ENCODE data around the gene ACIN1.

DNA sequence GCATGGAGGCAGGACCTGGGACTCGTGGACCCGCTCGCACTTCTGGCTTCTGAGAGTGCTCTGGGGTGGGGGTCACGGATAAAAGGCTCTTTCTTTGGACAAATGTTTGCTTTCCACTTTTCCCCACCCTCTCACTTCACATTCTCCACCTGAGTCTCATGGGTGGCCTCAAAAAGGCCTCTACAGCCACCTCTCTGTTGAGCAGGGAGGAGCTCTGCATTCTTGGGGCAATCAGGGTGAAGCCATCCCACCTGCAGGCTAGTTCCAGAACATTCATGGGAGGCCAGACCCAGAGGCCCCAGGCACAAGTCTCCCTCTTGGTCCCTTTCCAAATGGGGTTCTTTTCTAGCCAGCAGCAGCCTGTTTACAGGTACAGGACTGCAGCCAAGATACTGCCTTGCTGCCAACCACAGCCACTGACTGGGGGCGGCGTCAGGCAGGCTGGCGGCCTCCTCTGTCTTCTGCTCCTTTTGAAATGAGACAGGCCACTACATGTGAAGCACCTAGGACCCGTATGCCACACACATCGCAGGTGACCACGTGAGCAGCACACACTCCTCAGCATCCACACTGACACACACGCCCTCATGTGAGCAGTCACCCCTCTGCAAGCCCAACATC, 42.4 kb upstream of the ACIN1 start:
- no peak for TF ChIP-seq CTCF (conservative IDR thresholded peaks at IDR 0.05; ENCODE audit: low read depth in 2 of 2)
- TF ChIP-seq POLR2AphosphoS5 (IDR thresholded peaks at IDR 0.05; ENCODE audit: low read depth): no peak
- TF ChIP-seq EZH2phosphoT487 (IDR thresholded peaks at IDR 0.05; ENCODE audit: unreplicated experiment): no peak
- TF ChIP-seq ZNF331 (CRISPR knock-in tag; IDR thresholded peaks at IDR 0.05; ENCODE audit: low read depth): no peak
- TF ChIP-seq JUNB (IDR thresholded peaks at IDR 0.05; ENCODE audit: unreplicated experiment): no peak
- no peak for TF ChIP-seq NANOG (IDR thresholded peaks at IDR 0.05; ENCODE audit: borderline replicate concordance)
- TF ChIP-seq, protein P1, sequence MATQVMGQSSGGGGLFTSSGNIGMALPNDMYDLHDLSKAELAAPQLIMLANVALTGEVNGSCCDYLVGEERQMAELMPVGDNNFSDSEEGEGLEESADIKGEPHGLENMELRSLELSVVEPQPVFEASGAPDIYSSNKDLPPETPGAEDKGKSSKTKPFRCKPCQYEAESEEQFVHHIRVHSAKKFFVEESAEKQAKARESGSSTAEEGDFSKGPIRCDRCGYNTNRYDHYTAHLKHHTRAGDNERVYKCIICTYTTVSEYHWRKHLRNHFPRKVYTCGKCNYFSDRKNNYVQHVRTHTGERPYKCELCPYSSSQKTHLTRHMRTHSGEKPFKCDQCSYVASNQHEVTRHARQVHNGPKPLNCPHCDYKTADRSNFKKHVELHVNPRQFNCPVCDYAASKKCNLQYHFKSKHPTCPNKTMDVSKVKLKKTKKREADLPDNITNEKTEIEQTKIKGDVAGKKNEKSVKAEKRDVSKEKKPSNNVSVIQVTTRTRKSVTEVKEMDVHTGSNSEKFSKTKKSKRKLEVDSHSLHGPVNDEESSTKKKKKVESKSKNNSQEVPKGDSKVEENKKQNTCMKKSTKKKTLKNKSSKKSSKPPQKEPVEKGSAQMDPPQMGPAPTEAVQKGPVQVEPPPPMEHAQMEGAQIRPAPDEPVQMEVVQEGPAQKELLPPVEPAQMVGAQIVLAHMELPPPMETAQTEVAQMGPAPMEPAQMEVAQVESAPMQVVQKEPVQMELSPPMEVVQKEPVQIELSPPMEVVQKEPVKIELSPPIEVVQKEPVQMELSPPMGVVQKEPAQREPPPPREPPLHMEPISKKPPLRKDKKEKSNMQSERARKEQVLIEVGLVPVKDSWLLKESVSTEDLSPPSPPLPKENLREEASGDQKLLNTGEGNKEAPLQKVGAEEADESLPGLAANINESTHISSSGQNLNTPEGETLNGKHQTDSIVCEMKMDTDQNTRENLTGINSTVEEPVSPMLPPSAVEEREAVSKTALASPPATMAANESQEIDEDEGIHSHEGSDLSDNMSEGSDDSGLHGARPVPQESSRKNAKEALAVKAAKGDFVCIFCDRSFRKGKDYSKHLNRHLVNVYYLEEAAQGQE (IDR thresholded peaks at IDR 0.05; ENCODE audit: unreplicated experiment): no peak
- TF ChIP-seq EZH2 (IDR thresholded peaks at IDR 0.05; ENCODE audit: low read depth, unreplicated experiment): no peak
- no peak for TF ChIP-seq CREB1 (CRISPR knock-in tag; IDR thresholded peaks at IDR 0.05; ENCODE audit: low read depth)
- no peak for TF ChIP-seq STAT1 (IDR thresholded peaks at IDR 0.05; ENCODE audit: unreplicated experiment)
- TF ChIP-seq, protein P2, sequence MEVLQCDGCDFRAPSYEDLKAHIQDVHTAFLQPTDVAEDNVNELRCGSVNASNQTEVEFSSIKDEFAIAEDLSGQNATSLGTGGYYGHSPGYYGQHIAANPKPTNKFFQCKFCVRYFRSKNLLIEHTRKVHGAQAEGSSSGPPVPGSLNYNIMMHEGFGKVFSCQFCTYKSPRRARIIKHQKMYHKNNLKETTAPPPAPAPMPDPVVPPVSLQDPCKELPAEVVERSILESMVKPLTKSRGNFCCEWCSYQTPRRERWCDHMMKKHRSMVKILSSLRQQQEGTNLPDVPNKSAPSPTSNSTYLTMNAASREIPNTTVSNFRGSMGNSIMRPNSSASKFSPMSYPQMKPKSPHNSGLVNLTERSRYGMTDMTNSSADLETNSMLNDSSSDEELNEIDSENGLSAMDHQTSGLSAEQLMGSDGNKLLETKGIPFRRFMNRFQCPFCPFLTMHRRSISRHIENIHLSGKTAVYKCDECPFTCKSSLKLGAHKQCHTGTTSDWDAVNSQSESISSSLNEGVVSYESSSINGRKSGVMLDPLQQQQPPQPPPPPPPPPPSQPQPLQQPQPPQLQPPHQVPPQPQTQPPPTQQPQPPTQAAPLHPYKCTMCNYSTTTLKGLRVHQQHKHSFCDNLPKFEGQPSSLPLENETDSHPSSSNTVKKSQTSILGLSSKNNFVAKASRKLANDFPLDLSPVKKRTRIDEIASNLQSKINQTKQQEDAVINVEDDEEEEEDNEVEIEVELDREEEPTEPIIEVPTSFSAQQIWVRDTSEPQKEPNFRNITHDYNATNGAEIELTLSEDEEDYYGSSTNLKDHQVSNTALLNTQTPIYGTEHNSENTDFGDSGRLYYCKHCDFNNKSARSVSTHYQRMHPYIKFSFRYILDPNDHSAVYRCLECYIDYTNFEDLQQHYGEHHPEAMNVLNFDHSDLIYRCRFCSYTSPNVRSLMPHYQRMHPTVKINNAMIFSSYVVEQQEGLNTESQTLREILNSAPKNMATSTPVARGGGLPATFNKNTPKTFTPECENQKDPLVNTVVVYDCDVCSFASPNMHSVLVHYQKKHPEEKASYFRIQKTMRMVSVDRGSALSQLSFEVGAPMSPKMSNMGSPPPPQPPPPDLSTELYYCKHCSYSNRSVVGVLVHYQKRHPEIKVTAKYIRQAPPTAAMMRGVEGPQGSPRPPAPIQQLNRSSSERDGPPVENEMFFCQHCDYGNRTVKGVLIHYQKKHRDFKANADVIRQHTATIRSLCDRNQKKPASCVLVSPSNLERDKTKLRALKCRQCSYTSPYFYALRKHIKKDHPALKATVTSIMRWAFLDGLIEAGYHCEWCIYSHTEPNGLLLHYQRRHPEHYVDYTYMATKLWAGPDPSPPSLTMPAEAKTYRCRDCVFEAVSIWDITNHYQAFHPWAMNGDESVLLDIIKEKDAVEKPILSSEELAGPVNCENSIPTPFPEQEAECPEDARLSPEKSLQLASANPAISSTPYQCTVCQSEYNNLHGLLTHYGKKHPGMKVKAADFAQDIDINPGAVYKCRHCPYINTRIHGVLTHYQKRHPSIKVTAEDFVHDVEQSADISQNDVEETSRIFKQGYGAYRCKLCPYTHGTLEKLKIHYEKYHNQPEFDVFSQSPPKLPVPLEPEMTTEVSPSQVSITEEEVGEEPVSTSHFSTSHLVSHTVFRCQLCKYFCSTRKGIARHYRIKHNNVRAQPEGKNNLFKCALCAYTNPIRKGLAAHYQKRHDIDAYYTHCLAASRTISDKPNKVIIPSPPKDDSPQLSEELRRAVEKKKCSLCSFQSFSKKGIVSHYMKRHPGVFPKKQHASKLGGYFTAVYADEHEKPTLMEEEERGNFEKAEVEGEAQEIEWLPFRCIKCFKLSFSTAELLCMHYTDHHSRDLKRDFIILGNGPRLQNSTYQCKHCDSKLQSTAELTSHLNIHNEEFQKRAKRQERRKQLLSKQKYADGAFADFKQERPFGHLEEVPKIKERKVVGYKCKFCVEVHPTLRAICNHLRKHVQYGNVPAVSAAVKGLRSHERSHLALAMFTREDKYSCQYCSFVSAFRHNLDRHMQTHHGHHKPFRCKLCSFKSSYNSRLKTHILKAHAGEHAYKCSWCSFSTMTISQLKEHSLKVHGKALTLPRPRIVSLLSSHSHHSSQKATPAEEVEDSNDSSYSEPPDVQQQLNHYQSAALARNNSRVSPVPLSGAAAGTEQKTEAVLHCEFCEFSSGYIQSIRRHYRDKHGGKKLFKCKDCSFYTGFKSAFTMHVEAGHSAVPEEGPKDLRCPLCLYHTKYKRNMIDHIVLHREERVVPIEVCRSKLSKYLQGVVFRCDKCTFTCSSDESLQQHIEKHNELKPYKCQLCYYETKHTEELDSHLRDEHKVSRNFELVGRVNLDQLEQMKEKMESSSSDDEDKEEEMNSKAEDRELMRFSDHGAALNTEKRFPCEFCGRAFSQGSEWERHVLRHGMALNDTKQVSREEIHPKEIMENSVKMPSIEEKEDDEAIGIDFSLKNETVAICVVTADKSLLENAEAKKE (CRISPR knock-in tag; IDR thresholded peaks at IDR 0.05): no peak
- TF ChIP-seq, protein P3, sequence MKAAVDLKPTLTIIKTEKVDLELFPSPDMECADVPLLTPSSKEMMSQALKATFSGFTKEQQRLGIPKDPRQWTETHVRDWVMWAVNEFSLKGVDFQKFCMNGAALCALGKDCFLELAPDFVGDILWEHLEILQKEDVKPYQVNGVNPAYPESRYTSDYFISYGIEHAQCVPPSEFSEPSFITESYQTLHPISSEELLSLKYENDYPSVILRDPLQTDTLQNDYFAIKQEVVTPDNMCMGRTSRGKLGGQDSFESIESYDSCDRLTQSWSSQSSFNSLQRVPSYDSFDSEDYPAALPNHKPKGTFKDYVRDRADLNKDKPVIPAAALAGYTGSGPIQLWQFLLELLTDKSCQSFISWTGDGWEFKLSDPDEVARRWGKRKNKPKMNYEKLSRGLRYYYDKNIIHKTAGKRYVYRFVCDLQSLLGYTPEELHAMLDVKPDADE (IDR thresholded peaks at IDR 0.05): no peak

Measured in GM23338 (cell line).